ENCODE measurements around the gene TRIM28. TPM values are rescaled to one million over a fixed set of nuclear protein-coding genes. Genes with fewer than 3 reads are reported as not detected.
A peak's percentile ranks its signal among the peaks of the same experiment; 100 is the strongest.

The TRIM28 gene
- total RNA-seq, 2 experiments from 2014 or later = 527 to 550 TPM

DNA sequence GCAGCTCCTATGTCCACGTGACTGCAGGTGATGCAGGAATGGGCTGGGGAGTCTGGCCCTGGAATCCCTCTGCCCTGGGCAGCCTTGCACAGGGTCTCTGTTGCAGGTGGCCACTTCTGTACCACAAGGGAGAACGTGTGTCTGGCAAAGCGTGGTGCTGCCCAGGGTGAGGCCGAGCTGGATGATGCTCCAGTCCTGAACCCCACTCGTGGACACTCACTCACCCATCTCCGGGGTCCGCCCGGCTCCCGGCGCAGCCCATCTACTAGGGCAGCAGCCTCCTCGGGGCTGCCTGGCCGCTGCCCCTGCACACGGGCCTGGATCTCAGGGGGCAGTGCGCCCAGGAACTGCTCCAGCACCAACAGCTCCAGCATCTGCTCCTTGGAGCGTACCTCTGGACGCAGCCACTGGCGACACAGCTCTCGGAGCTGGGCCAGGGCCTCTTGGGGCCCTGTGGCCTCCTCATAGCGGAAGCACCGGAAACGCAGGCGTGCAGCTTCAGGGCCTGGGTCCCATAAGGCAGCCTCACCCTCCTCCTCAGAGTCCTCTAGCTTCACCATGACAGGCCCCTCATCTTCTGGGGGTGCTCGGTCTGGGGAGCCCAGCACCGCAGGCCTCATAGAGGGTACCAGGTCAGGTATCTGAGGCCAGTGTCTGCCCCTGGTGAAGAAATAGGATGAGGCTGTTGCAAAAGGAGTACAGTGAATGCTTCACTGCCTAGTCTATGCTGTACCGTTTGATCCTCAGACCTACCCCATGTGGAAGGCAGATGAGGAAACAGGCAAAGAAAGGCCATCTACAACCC is 27.1 kb downstream of the TRIM28 start:
- Mint-ChIP-seq H3K4me1 (ENCODE audit: low read depth) (peaks cover 32% of the 10 kb centered on the region), H3K27ac (no peak overlapping the region), H3K27me3 (no peaks in the 10 kb centered on the region), H3K9me3 (no peaks in the 10 kb centered on the region), H3K36me3 (ENCODE audit: low read depth) (peaks cover 23% of the 10 kb centered on the region), H3K4me3 (no peak overlapping the region)
- intact Hi-C loops (cut with micrococcal nuclease) = no loop called here
- ChIA-PET CTCF (interaction anchor here (1.6 kb wide), 1 partner anchor 9 kb away, joined by 4 read pairs; no protein-coding TSS in a partner anchor), POLR2A (interaction anchor here (0.8 to 3.8 kb wide), 6 partner anchors 9 to 28 kb away, joined by 3 to 29 read pairs (median 6); partner anchors contain the start of gene CHMP2A)
- ATAC-seq (no peak), DNase-seq (no peak)
- no peak for TF ChIP-seq CTCF (IDR thresholded peaks at IDR 0.05)

GRCh38 chr19:58571575-58571947 is 27.7 kb downstream of the TRIM28 start:
- no peak for DNase-seq
- H3K27ac Mint-ChIP-seq = peak overlapping the region; percentile 100

DNA sequence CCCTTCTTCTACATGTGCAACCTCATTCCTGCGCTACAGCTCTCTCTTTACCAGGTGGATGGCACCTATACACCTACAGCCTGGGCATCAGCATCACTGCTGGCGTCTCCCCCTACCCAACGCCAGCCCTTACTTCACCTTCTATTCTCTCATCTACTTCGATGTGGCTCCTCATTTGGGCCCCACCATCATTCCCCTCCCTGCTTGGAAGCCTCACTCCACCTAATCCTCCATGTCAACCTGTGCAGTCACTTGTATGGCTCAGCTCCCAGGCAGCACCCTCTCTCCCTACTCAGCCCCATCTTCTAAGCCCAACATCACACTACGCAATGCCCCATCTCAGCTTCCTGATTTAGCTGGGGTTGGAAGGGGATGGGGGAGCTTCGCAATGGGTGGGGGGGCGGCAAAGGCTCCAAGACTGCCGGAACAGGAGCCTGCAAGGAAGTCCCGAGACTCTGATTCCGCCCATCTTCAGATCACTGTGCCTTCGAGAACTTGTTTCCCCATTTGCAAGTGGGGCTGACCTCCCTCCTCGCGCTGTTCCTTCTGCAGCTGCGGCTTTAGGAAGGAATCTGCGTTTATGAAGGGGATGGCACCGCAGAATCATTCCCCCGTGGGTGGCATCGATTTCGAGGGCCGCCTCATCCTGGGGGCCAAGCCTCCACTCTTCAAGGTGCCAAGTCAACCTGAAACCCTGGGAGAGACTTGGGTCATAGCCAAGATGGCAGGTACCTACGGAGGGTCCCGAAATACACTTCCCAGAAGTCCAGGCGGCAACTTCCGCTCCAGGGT is 28.4 kb downstream of the TRIM28 start:
- H3K27ac Mint-ChIP-seq = peak overlapping the region; percentile 100
- H3K4me3 Mint-ChIP-seq = peak overlapping the region; percentile 84
- TF ChIP-seq CTCF (IDR thresholded peaks at IDR 0.05) = no peak
- no peak for ATAC-seq
- ChIA-PET CTCF (interaction anchor here (1.0 to 1.6 kb wide), 2 partner anchors 8 to 10 kb away, joined by 3 to 4 read pairs; no protein-coding TSS in a partner anchor), POLR2A (interaction anchor here (0.7 to 3.8 kb wide), 8 partner anchors 9 to 29 kb away, joined by 3 to 29 read pairs (median 6); partner anchors contain the start of gene CHMP2A)
- no peaks in the 10 kb centered on the region for H3K27me3 Mint-ChIP-seq
- intact Hi-C loops (cut with micrococcal nuclease) = no loop called here
- no peaks in the 10 kb centered on the region for H3K9me3 Mint-ChIP-seq
- H3K4me1 Mint-ChIP-seq (ENCODE audit: low read depth) = peaks cover 36% of the 10 kb centered on the region
- H3K36me3 Mint-ChIP-seq (ENCODE audit: low read depth) = peaks cover 21% of the 10 kb centered on the region
- no peak for DNase-seq

More at GRCh38 chr19:58571575-58571947, 27.7 kb downstream of the TRIM28 start:
- POLR2A ChIA-PET = interaction anchor here (0.7 to 3.8 kb wide), 8 partner anchors 9 to 28 kb away, joined by 3 to 29 read pairs (median 6); partner anchors contain the start of gene CHMP2A
- no peak for TF ChIP-seq CTCF (IDR thresholded peaks at IDR 0.05)
- CTCF ChIA-PET = interaction anchor here (1.6 kb wide), 1 partner anchor 9 kb away, joined by 4 read pairs; no protein-coding TSS in a partner anchor
- peak overlapping the region; percentile 84 for H3K4me3 Mint-ChIP-seq
- H3K27me3 Mint-ChIP-seq = no peaks in the 10 kb centered on the region
- H3K4me1 Mint-ChIP-seq (ENCODE audit: low read depth) = peaks cover 35% of the 10 kb centered on the region
- ATAC-seq = no peak
- intact Hi-C loops (cut with micrococcal nuclease) = no loop called here
- H3K36me3 Mint-ChIP-seq (ENCODE audit: low read depth) = peaks cover 22% of the 10 kb centered on the region
- H3K9me3 Mint-ChIP-seq = no peaks in the 10 kb centered on the region

GRCh38 chr19:58572818-58573657 is 29.2 kb downstream of the TRIM28 start, which contains the start of gene MZF1:
Gene MZF1 (minus strand): TSS chr19:58573335. CDS start chr19:58571389, 1,946 bp downstream.
- TF ChIP-seq CTCF (IDR thresholded peaks at IDR 0.05) = no peak
- DNase-seq (peak; percentile 100), ATAC-seq (peak; percentile 68)
- H3K4me1 Mint-ChIP-seq (ENCODE audit: low read depth) = peaks cover 42% of the 10 kb centered on the region
- peaks cover 18% of the 10 kb centered on the region for H3K36me3 Mint-ChIP-seq (ENCODE audit: low read depth)
- H3K27me3 Mint-ChIP-seq = no peaks in the 10 kb centered on the region
- intact Hi-C loops (cut with micrococcal nuclease) = no loop called here
- peak within 1 kb of the TSS; percentile 84 for H3K4me3 Mint-ChIP-seq
- CTCF ChIA-PET = interaction anchor here (1.0 kb wide), 1 partner anchor 9 kb away, joined by 3 read pairs; no protein-coding TSS in a partner anchor
- H3K9me3 Mint-ChIP-seq = no peaks in the 10 kb centered on the region
- POLR2A ChIA-PET = interaction anchor here (0.9 to 3.8 kb wide), 4 partner anchors 11 to 27 kb away, joined by 3 to 29 read pairs (median 8); partner anchors contain the start of gene CHMP2A
- H3K27ac Mint-ChIP-seq = peak within 1 kb of the TSS; percentile 100

All from activated CD8-positive, alpha-beta T cell treated with anti-CD3 and anti-CD28 coated beads for 36 hours (primary cell).